ENCODE measurements around the gene PTPRF.
A peak's percentile ranks its signal among the peaks of the same experiment; 100 is the strongest.

The PTPRF gene

DNA sequence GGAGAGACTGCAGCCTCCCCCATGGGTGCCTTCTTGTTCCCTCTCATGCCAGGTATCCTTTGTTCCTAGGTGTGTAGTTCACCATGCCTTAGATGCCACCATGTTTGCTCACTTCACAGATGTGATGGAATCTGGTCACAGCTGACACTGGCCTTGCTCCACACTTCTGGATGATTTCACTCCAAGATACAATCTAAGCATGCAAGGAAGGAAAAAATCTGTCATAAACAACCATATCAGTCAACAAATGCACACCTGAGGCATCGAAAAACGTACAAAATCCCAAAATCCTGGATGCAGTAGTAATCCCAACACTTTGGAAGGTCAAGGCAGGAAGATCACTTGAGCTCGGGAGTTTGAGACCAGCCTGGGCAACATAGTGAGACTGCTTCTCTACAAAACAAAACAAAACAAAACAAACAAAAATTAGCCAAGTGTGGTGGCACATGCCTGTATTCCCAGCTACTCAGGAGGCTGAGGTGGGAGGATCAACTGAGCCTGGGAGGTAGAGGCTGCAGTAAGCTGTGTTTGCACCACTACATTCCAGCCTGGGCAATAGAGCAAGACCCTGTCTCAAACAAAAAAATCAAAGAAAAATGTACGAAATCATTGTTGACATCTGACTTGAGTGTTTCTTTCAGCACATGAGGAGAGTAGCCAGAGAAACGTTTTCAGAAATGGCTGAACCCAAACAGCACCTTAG is 17.1 kb upstream of the PTPRF start:
- DNase-seq: no peak

DNA sequence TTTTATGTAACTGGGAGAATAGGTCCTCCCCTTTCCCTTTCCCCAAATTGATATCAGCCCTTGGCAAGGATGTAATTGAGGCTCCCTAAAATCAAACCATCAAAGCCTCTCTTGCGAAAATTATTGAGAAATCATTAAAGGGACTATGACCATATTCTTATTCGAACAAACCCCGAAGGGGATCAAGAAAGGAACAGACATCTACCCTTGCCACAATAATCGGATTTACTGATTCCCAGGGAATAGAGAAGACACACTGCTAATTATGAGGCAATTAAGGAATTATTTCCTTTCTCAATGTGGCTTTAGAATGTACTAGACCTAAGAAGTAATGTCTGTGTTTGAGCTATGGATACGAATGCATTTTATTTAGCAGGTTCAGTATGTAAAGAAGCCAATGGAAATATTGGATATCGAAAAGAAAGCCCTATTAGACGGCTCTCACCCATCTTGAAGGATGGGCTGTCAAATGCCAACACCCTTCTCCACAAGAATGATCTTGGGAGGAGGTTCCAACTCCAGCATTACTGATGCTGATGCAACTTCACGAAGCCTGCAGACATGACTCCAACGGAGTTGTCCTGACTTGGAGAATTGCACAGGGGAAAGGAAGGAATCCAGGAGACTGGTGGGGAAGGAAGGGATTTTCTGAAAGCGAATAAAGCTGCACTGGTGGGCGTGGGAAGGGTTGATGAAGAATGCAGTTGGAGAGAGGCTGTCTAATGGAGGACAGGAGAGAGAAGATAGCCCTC is 11.6 kb upstream of the PTPRF start:
- DNase-seq: no peak

DNA sequence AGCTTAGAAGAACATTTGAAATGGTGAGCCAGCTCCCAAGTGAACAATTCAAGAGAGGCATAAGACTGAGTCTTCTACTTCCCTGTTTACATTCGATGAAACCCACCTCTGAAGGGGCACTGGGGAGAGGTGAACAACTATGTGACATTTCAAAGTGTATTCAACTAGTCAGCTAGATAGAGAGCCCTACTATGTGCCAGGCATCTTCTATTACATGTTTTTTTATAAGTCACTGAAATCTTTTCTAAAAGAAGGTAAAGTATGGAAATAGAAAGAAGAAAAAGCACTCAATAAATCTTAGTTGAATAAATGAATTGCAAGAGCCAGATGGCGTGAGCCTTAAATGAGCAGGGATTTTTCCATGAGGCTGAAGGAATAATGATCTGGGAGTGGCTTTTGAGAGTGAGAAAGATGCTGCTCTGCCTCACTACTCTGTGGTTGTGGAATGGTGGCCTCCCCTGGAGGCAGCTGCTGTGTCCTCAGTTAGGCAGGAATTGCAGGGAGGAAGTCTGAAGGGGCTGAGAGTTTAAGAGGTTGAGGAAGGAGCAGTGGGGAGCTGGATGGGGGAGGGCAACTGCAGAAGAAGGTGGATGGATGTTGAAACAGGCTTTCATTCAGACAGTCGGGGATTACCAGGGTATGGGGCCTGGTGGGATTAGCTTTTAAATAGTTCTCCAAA is 10.4 kb upstream of the PTPRF start:
- peak; percentile 34 for DNase-seq

DNA sequence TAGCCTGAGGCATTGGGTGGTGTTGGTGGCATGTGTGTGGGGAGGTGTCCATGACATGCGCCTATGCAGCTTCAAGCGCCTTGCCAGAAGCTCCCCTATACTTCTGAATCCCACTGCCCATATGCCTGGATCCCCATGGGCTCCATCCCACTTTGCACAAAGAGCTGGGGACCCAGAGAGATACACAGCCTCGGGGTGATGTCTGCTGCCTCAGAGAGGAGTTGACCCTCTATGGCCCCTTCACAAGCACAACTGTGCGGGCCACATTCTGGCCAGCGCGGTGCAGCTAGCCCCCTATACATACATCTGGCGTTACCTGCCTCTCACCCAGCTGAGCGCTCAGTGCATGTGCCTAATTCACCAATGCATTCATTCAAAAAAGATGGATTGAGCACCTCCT is 9.6 kb upstream of the PTPRF start:
- no peak for DNase-seq

DNA sequence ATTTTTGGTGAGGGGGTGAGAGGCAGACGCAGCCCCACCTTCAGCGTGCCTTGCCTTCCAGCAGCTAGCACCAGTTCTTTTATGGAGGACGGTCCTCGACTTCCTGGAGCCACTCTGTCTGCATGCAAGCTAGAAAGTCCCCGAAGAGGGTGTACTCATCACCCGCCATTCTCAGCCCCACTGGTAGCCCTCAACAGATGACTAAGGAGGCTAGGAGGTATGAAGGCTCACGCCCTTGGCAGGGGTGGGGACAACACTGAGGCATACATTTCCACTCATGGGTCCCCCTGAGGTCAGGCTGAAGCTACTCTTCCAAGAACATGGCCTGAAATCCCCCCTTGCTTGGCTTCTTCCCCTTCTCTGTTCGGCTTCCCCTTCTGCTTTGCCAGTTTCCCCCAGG is 8.9 kb upstream of the PTPRF start:
- no peak for DNase-seq

DNA sequence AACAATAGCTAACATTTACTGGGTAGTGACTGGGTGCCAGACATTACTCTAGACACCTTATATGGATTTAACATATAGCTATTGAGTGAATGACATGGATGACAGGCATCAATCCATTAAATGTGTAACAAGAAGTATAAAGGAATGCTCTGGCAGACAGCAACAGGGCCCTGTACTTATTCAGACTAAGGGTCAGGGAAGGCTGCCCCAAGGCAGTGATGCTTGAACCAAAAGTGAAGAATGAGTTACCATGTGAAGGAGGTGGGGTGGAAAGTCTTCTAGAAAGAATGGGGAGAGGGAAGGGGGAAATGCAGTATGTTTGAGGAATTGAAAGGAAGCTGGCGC is 8.3 kb upstream of the PTPRF start:
- DNase-seq: no peak

DNA sequence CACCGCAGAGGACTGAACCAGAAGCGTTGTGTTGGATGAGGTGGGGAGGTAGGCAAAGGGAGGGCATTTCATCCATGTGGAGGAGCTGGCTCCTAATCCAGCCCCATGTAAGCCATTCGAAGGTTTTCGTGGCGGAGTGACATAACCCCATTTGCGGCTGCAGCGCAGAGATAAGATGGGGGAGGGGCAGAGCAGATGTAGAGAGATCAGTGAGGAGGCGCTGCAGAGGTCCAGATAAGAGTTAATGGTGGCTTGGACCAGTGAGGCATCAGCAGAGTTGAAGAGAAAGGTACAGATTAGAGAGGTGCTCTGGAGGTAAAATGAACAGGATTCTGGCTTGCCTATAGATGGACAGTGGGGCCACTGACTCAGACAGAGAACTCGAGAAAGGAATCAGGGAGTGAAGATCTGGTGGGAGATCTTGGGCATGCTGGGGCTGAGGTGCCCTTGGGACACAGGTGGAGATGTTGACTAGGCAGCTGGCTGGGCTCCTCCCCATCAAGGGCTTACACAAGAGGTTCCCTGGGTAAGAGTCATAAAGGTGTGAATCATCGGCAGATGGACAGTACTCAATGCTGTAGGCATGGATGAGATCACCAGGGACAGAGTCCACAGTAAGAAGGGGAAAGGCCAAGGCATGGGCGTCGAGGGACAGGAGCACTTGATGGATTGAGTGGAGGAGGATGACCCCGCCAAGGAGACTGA is 7.8 kb upstream of the PTPRF start:
- DNase-seq: no peak

DNA sequence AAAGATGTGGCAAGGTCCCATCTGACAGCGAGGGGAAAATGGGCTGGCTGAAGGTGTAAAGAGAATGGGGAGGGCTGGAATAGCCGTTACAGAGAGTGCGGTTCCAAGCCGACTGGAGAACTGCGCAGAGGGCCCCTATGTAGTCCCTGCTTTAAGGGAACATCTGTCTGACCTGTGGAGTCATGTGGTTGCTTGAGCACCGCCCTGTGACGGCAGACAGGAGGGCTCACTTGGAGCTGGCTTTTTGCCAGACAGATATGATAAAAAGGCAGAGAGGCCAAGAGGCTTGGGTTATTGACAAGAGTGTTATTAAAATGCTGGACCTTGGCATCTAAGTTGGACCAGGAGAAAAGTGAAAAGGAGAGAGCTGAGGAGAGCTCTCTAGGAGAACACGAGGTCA is 5.9 kb upstream of the PTPRF start:
- no peak for DNase-seq

DNA sequence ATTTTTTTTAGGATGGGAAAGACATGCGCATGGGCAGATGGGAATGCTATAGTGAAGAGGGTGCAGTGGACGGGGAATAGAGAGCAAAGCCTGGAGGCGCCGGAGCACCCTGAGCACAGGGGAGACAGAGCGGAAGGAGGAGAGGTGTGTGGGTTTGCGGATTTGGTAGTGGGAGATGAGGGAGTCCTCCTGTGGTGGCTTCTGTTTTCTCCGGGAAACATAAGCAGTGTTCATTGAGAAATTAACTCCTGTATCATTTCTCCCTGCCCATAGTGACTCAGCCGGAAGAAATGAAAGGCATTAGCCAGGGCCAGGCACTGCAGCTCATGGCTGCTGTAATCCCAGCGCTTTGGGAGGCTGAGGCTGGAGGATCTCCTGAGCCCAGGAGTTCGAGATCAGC is 4.7 kb upstream of the PTPRF start:
- no peak for DNase-seq

DNA sequence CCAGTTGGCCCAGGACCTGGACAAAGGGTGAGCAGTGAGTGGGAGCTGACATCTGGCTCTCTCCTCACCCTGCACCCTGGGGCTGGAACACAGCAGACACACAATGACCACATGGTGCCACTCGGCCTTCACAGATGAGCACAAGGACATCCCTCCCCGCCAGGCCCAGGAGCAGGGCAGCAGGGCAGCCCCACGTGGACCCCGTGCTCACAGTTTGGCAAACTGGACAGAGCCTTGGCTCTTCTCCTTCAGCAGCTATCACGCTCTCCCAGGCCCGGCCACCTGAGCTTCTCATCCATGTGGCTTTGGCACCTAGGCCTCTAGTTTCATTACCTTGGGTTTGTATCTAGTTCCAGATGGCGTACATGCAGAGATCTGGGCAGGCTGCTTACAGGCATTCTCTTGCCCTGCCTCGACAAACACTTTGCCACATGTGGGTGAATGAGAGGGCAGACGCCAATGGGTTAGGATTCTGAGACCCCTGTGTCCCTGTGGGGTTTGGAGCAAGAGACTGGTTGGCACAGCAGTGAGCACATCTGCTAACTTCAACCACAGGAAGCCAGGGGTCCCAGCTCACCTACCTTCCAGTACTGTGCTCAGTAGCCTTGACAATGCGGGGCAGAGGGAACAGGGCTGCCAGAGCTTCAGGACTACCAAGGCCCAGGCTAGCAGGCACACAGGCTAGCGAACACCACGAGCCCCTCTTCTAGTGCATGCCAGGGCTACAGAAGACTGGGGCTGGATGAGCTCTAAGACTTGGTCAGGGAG is 3.4 kb upstream of the PTPRF start:
- DNase-seq: no peak

DNA sequence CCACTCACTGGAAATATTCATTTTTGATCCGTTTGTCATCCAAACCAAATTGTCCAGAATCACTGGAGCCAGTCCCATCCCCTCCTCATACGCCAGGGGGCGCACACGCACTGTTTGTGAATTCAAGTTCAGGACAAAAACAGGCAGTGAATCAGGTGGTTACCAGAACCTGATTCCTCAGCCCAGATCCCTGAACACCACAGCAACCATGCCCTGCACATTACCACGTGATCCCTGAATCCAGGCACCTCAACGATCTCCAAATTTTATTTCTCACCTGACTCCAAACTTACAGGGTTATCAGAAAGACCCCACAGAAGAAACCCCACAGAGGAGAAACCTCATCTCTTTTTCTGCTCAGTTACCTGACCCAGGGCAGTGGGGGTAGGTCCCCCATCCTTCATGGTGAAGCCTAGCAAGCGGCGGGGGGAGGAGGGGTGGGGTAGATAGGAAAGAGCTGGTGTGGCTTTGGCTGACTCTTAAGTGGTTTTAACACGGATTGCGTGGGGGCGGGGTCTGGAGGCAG is 1.4 kb upstream of the PTPRF start:
- DNase-seq: peak; percentile 74

DNA sequence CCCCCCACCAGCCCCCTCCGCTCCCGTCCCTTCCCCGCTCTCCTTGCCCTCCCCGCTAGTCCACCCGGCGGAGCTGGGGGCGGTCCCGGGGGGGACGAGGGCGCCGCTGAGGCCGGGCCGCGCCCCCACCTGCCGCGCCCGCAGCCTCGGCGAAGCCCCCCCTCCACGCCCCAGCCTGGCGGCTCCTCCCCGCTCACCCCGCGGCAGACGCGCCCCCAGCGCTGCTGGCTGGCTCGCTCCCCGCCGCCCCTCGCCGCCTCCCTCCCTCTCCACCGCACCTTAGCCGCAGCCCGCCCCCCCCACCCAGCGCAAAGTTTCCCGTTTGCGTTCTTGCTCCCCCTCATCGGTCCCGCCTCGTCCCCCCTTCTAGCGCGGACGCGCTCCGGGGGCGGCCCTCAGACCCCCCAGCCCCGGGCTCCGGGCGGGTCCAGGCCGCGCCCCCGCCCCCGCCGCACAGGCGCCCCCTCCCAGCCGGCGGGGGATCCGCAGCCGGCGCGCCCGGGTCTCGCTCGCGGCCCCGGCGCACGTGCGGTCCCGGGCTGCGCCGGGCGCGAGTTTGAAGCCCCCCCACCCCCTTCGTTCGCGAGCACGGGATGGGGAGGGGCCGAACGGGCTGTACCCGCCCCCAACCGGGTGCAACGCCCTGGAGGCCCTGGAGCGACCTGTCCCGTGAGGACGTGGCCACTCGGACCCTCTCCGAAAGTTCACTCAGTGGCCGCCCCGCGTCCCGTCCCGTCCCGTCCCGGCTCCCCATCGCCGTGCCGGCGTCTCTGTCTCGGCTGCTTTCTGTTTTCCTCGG is 623 bp downstream of the PTPRF start:
- DNase-seq: no peak

DNA sequence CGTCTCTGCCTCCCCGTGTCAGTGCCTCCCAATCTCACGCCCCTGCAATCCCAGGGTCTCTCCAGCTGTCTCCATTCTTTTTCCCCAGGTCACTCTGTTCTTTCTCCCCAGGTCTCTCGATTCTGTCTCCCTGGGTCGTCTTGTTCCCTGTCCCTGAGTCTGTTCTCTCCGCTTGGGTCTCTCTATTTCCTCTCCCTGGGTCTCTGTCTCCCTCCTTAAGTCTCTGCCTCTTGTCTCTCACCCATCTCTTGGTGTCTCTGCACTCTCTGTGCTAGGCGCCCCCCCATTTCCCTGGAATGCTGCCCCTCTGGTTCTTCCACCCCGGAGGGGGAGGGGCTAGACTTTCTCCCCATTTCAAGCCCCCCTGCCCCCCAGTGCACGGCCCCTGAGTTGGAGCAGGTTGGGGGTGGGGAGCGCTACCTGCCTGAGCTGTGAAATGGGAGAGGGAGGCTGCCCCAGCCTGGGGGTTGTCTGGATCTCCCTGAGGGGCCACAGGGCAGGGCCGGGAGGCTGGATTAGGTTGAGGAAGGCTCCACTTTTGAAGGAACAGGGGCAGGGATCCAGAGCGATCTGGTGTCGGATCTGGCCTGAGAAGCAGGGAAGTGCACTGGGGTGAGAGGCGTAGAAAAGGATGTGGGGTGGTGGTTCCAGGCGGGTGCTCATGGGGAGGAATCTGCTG is 1.4 kb downstream of the PTPRF start:
- no peak for DNase-seq

DNA sequence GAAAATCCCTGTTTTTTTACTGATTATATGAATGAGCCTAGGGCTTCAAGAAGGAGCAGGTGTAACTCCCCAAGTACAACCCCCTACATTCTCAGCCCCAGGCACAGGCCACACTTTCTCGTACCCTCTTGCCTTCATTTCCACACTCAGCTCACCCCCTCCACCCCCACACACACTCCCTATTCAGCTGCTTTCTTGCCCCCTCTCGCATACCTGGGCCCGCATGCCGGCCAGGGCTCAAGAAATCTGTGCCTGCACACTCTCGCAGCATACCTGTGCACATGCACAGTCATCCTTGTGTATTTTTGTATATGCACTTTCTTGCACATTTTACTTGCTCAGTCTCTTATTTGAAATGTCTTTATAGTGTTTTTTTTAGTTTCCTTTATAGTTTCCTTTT is 2.0 kb downstream of the PTPRF start:
- DNase-seq: no peak

DNA sequence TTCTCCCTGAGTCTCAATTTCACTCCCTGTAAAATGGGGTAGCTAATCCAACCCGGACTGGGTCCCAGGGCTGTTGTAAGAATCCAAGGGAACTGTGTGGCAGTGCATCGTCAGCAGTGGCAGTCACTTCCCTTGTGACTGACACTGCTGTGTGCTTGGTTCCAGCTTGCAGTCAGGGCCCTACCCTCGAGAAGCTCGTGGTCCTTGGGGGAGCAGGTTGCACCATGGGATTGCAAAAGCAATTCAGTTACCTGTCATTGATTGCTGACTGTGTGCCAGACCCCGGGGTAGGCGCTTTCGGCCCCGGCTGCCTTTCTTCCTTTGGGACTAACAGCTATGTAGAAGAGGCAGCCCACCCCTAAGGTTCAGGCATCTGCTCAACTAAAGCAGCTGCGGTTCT is 2.9 kb downstream of the PTPRF start:
- DNase-seq: no peak

DNA sequence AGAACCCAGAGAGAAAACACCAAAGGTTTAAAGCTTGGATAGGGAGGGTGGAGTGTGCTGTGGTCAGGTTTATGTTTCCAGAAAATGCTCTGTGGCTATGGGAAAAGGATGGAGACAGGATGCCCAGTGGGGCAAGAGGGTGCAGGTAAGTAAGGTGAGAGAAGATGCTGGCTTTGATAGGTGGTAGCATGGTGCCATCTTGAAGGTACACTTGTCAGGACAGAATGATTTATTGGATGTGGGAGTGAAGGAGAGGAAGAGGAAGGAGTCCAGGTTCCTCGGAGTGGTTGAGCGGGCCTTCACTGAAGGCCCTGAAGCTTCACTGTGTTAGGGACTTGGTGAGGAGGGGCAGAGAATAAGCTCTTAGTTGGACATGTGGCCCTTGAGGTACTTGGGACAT is 3.6 kb downstream of the PTPRF start:
- no peak for DNase-seq

DNA sequence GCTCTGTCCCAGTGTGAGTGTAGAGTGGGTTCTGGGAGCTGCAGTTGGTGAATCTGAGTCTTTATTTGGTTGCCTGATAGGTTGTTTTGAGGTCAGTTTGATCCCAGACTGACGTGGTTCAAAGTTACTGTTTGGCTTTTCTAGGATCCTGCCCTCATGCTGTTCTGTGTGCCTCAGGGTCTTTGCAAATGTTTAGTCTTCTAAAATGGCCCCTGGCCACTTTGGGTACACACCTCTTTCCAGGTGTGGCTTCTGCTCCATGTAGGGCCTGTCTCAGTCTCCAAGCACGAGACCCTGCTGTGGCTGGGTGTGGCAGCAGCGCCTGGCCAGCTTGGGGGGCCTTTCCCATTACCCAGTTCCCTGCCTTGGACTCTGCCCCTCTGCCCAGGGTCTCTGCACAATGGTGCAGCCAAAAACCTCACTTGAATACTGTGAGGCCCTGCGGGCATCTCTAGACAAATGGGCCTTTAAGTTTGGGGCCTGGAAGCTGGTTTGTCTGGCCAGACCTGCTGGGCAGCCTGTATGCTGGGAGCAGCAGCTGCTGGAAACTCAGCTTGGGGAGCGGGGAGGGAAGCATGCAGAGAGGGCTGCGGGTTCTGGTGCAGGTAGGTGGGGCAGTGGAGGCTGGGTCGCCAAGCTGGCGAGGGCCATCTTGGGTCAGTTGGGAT is 5.6 kb downstream of the PTPRF start:
- no peak for DNase-seq

DNA sequence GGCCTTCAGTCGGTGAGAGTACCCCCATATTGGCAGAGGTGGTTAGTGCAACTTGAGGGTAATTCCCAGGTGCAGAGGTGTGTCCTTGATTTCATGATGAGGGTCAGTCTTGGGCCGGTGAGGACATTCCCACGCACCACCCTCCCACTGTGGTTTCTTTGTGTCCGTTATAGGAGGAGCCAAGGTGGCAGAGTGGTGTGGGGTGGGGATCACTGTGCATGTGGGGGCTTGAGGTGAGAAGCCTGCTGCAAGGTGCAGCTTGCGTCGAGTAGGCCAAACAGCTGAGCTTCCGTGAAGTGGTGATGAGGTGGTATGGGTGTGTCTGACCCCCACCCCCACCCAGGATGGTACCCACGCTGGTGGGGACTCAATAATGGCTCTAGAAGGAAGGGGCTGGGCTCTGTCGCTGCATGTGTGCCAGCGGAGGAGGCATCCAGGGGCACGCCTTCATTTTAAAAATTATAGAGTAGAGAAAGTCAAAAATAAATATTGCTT is 6.2 kb downstream of the PTPRF start:
- DNase-seq: no peak

DNA sequence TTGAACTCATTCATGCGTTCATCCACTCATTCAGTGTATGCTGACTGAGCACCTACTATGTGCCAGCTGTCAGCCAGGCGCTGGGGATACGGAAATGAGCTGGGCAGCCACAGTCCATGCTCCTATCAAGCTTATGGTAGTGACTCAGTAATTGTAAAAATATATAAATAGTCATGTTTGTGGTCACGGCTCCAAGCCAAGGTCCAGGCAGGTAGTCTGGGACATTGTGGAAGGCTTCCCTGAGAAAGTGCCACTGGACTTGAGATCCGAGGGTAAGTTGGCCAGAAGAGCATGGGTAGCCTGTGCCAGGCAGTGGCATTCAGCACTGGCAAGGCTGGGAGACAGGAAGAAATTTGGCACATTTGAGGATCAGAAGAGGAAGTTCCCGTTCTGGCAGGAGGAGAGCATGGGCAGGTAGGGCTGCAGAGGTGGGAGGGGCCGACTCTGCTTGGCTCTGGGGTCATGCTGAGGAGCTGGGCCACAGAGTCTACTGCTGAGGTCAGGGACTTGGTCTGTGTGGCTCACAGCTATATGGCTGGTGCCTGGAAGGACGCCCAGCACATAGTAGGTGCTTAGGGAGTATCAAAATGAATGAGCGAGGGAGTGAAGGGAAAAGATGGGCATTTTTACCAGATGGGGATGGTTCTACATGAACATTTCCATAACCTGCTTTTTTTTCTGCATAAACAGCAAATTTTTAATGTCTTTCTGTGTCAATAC is 6.9 kb downstream of the PTPRF start:
- DNase-seq: no peak

DNA sequence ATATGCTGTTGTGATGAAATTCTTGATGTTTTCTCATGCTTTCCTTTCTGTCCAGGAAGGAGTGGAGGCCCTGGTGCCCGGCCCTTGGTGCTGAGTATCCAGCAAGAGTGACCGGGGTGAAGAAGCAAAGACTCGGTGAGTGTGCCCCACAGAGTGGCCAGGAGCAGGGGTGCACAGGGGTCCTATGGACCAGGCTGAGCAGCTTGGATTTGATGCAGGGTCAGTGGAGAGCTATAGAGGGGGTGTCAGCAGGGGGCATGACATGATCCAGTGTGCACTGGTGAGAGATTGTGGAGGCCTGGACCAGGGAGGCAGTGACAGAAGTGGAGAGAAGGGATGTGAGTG is 7.4 kb downstream of the PTPRF start:
- DNase-seq: no peak

Data from DMS 273 treated with DMSO at 0.1 percent for 48 hours (cell line).